ENCODE results near the gene MANEA.

The MANEA gene

GRCh38 chr6:95577304-95578105, at the start of gene MANEA:
TSS of gene MANEA (plus strand) at chr6:95577535. CDS start at chr6:95586440, 8,905 bp downstream.
- TF ChIP-seq CTCF (IDR thresholded peaks at IDR 0.05; ENCODE audit: extremely low read depth, missing control alignments), result no peak
- peak; percentile 87 for DNase-seq (ENCODE audit: low spot score)

- DNase-seq (ENCODE audit: low spot score), result no peak
- no peak for TF ChIP-seq CTCF (IDR thresholded peaks at IDR 0.05; ENCODE audit: extremely low read depth, missing control alignments)
Observed at GRCh38 chr6:95529762-95530161, 47.6 kb upstream of the MANEA start.

GRCh38 chr6:95530176-95530819, 47.0 kb upstream of the MANEA start:
- no peak for TF ChIP-seq CTCF (IDR thresholded peaks at IDR 0.05; ENCODE audit: extremely low read depth, missing control alignments)

GRCh38 chr6:95543798-95544197, 33.5 kb upstream of the MANEA start:
- TF ChIP-seq CTCF (IDR thresholded peaks at IDR 0.05; ENCODE audit: extremely low read depth, missing control alignments), result no peak
- no peak for DNase-seq (ENCODE audit: low spot score)

More at GRCh38 chr6:95530176-95530819, 47.0 kb upstream of the MANEA start:
- DNase-seq (ENCODE audit: low spot score), result no peak

- DNase-seq (ENCODE audit: low spot score), result no peak
- TF ChIP-seq CTCF (IDR thresholded peaks at IDR 0.05; ENCODE audit: extremely low read depth, missing control alignments), result no peak
Observed at GRCh38 chr6:95544517-95545225, 32.7 kb upstream of the MANEA start.

- TF ChIP-seq CTCF (IDR thresholded peaks at IDR 0.05; ENCODE audit: extremely low read depth, missing control alignments), result no peak
- no peak for DNase-seq (ENCODE audit: low spot score)
Observed at GRCh38 chr6:95545226-95545625, 32.1 kb upstream of the MANEA start.

- TF ChIP-seq CTCF (IDR thresholded peaks at IDR 0.05; ENCODE audit: extremely low read depth, missing control alignments), result no peak
- DNase-seq (ENCODE audit: low spot score), result no peak
Observed at GRCh38 chr6:95545686-95546085, 31.6 kb upstream of the MANEA start.

Data from GM20000 (cell line).